HG03432 (cell line): ENCODE results near the gene ULBP3.
"Not testable (repeated sequence)": the region's sequence is repeated elsewhere in the genome, so short reads cannot be mapped to it uniquely, and the experiment has no call there.

Experiments
- ATAC-seq: cut with Tn5 transposase; IDR thresholded peaks from one replicate; pipeline ENCODE4 v1.9.1; 2021; ENCODE audit warnings: mild to moderate bottlenecking, moderate library complexity; ENCODE audit not compliant: unreplicated experiment

ULBP3 gene

DNA sequence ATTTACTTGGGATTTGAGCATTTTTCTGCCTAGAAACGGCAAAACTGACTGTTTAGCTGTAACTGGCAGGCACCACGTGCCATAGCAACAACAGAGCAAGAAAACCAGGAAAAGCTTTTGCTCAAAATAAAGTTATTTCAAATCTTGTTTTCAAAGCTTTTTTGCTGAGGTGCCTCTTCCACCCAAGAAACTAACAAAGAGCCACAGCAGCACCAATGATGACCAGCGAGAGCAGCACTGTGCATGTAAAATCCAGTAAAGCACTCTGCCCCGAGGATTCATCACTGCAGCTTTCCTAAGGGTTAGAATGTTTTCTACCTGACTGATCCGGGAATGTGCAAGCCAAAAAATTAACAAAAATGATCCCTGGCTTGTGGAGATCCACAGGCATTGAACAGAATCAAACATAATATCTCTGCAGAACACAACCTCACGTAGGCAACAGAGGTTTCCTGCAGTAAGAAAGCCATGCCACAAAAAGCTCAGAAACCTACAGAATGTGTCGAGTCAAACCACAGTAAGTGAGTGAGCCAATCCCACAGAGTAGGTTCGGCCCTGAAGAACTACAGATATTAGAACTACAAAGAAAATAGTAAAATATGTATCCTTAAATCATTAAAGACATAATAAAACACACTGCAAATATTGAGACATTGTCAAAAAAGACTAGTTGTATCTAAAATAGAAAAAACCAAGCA lies 7.4 kb upstream of the ULBP3 start:
- ATAC-seq: no peak

DNA sequence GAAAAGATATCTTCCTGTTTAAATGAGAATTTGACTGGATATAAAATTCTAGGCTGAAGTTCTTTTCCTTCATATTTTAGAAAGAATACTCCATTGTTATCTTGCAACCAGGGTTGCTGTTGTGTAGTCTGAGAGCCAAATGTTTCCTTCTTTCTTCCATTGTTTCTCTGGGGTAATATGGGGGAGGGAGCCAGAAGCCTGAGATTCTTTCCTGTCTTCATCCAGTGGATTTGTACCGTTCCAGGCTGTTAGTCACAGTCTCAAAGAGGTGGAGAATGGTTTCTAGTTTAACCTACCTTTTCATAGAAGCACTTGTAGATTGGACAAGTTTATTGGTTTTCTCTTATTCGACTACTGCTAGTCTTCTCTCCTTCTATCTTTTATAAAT lies 6.1 kb upstream of the ULBP3 start:
- no peak for ATAC-seq

DNA sequence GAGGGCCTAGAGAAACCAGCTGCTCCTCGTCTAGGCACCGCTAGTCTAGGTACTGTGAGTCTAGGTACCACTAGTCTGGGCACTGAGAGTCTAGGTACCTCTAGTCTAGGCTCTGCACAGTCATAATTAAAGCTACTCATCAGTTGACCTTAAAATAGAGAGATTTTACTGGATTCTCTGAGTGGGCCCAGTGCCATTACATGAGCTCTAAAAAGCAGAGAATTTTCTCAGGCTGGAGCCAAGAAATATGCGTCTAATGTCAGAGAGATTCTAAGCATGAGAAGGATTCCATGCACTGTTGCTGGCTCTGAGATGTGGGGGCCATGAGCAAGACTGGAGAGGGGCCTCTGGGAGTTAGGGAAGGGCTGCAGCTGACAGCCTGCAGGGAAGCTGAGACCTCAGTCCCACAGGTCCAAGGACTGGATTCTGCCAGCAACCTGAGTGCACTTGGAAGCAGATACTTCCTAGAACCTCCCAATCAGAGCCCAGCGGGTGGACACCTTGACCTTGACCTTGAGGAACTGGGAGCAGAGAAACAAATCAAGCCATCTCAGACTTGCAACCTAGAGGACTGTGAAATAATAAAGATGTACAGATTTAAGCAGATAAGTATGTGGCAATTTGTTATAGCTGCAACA lies 5.6 kb upstream of the ULBP3 start:
- not testable (repeated sequence) for ATAC-seq

DNA sequence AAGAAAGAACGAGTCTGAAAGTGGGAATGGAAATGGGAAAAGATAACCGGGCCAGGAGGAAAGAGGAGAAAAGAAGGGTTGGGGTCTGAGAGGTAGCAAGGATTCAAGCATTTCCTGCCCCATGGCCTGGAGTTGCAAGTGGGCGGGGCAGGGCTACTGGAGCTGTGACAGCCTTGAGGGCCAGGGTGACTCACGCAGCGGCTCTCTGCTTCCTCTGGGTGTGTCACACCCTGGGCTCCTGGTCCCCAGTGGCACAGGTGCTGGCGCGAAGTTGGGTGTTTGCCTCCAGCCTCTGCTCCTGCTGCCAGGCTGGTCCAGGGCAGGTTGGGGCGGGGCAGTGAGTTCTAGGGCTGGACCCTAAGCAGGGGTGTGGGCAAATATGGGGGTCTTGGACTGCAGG lies 3.3 kb upstream of the ULBP3 start:
- no peak for ATAC-seq

DNA sequence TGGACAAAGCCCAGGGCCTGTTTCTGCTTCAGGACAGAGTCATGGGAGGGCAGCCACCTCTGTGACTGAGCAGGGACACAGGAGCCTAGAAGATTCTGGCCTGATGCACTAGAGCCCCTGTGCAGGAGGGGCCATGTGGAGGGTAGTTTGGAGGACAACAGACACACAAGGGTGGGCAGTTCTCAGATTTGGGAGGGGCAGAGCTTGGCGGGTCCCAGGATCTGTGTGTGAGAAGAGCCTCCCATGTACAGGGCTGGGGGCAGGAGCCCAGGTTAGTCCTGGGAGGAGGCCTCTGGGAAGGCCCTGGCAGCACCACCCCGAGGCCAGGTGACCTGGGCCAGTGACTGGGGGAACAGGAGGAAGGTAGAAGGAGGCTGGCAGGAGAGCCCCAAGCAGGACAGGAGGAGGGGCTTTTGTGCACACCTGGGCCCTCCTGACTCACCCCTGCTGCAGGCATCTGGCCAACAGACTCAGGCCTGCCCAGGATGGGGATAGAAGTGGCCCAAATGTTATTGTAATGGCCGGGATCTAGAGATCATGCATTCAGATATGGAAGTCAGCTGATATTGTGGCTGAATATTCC lies 1.4 kb upstream of the ULBP3 start:
- ATAC-seq: no peak

DNA sequence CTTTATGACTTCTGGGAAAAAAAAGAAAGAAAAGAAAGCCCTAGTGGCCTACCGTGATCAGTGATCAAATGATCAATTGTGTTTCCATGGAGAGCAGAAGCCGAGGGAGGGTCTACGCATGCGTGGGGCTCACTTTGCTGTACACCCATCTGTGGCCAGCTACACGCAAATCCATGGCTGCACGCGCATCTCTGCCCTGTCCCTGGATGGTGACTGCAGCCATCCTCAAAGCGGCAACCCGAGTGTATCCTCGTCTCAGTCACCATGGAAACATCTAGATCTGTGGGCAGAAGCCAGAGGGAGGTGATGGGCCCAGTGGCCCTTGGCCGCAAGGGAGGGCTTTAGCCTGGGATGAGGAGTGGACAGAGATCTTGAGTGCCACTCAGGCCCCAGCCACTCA lies 785 bp upstream of the ULBP3 start:
- no peak for ATAC-seq

DNA sequence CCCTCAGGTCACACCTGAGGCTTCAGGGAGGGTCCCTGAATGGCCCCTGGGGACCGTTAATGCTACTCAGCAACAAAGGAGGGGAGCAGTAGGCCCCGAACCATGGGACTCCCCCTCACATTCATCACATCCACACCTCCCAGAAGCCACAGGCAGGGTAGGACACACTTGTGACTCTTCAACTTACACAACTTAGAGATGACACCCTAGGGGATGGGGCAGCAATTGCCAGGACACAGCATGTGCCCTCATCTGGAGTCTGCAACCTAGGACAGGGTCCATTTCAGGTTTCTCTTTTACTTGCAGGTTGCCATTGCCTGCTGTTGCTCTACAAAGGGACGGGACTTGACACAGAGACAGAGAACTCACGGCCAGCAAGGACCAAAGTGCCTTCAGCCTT lies 770 bp downstream of the ULBP3 start:
- no peak for ATAC-seq

DNA sequence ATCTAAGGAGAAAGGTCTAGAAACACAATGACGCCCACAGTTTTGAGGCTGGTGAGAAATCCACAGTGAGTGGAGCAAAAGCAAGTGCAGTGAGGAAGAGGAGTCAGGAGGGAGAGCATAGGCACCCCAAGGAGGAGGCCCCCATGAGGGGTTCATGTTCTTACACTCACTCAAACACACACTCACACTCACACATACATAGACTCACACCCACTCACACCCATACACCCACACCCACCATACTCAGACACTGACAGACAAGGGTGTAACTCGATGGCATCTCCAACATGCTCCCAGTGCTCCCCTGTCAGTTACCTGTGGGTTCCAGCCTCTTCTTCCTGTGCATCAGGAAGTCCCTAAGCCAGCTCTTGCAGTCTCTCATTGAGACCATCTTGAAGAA lies 3.8 kb downstream of the ULBP3 start:
- no peak for ATAC-seq

DNA sequence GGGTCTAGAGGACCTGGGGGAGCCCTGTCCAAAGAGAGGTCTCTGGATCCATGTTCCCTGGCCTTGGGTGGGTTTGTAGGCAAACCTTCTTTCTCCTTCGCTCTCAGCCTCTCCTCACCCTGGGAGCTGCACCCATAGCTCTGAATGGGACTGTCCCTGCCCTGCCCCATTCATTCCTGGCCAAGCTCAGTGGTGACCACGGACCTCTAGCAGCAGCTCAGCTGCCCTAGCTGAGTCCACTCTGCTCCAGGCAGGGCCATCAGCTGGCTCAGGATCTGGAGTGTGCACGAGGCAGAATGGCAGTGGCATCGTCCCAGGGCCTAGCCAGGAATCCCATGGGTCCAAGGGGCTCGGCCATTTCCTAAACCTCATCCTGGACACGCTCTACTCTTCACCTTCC lies 5.3 kb downstream of the ULBP3 start:
- ATAC-seq: no peak

DNA sequence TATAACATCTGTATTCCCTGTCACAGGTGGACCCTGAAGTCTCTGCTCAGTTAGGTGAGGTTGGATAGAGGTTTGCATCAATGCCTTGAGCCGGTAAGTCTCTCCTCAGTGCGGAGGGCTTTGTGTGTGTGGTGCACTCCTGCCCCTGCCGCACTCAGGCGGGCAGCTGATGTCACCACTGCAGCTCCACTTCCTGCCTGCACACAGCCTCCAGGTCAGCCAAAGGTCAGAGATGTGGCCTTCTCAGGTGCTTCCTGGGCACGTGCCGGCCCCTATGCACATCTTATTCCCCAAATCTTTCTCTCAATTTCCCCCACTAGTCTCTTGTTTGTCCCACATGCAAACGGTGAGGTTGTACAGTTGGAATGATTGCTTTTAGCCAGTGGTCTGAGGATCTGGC lies 8.9 kb downstream of the ULBP3 start:
- ATAC-seq: peak; percentile 72

DNA sequence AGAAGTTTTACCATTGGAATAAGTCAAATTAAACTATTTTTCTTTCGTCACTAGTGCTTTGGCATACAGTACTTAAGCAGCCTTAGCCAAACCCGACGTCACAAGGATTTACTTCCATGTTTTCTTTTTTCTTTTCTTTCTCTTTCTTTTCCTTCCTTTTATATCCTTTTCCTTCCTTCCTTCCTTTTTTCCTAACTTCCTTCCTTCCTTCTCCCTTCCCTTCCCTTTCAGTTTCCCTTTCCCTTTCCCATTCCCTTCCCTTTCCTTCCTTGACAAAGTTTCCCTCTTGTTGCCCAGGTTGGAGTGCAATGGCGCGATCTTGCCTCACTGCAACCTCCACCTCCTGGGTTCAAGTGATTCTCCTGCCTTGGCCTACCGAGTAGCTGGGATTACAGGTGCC lies 9.9 kb downstream of the ULBP3 start:
- no peak for ATAC-seq

DNA sequence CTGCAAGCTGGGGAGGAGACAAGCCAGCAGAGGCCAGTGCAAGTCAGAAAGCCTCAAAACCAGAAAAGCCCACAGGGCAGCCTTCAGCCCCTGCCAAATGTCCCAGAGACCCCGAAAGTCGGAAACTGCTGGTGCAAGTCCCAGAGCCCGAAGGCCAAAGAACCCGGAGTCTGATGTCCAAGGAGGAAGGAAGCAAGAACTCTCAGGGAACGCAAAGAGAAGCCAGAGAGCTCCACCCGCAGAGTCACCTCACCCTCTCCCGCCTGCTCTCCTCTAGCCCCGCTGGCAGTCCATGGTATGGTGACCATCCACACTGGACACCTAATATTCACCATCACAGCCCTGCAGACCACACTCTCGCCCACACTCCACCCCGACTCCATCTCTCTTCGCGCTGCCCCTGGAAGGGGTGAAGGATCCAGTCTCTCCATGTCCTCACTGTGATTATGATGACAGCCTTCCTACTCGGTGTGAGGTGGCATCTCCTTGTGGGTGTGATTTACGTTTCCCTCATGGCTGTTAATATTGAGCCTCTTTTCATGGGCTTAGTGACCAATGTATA lies 10.6 kb downstream of the ULBP3 start:
- ATAC-seq: no peak

DNA sequence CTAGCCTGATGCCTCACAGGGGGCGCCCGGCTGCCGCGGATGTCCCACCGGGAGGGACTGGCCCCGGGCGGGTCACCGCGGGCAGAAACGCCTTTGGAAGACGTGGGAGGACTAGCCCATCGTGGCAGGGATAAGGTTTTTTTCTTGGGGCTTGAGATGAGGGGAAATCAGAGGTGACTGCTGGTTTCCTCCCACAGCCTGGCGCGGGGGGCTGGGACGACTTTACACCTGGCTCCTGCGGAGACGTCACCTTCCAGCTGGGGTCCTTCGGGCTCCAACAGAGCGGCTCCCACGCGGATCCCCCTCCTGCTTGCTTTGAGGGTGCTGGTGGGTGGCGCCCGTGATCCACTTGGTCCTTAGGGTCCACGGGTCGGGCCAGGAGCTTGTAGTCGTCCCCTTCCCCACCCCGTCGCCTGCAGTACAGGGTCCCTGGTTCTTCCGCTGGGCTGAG lies 11.4 kb downstream of the ULBP3 start:
- ATAC-seq: no peak

DNA sequence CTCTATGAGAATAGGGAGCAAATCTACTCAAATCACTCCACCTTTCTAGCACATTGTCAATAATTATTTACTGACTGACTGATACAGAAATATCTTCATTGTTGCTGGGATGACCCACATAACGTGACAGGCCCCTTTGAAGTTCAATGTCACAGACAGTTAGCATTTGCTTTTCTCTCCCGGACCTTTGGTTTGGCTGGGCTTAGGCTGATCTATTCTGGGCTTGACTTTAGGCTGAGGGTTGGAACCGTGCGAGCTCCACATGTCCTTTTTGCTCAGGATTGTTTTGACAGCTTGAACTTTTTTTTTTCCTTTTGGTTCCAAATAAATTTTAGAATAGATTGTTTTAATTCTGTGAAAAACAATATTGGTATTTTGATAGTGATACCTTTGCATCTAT lies 12.0 kb downstream of the ULBP3 start:
- ATAC-seq: no peak

DNA sequence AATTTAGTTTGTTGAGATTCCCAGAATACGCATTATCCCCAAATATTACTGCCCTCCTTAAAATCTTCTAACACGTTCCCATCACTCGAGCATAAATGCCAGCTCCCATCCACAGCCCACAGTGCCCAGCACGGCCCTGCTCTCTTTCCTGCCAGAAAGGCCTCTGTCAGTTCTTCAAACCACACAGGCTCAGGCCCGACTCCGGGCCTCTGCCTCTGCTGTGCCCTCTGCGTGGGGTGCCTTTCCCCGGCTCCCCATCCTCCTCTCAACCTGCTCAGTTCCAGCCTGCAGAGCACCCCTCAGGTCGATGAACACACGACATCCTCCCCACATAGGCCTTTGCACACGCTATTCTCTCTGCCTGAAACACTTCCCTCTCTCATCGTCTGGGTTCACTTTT lies 12.8 kb downstream of the ULBP3 start:
- ATAC-seq: no peak

DNA sequence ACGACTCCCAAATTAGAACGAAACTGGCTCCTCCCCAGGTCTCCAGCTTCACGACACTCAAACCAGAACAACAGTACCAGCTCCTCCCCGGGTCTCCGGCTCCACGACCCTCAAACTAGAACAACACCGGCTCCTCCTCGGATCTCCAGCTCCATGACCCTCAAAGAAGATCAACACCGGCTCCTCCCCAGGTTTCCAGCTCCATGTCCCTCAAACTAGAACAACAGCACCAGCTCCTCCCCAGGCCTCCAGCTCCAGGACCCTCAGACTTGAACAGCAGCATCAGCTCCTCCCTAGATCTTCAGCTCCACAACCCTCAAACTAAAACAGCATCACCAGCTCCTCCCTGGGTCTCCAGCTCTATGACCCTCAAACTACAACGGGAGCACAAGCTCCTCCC lies 13.8 kb downstream of the ULBP3 start:
- ATAC-seq: no peak

DNA sequence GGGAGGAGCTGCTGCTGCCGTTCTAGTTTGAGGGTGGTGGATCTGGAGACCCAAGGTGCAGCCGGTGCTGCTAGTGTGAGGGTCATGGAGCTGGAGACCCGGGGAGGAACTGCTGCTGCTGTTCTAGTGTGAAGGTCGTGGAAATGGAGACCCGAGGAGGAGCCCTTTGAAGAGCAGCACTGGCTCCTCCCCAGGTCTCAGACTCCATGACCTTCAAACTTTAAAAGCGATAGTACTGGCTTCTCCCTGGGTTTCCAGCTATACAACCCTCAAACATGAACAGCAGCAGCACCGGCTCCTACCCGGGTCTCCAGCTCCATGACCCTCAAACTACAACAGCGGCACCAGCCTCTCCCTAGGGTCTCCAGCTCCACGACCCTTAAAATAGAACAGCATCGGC lies 15.5 kb downstream of the ULBP3 start:
- ATAC-seq: no peak

DNA sequence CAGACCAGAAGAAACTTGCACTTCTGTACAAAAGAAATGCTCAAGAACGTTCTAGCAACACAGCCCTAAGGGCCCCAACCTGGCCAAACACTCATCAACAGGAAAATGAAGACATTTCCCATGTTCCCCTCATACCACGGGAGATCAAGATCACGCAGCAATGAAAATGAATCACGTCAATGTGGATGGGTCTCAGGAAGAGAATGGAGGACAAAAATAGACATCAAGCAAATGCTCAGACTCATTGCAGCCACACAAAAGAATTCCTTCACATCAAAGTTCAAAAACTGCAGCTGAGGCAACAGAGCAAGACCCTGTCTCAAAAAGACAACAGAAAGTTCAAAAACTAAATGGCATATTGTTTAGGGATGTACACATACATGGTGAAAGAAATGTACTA lies 18.1 kb downstream of the ULBP3 start:
- no peak for ATAC-seq

DNA sequence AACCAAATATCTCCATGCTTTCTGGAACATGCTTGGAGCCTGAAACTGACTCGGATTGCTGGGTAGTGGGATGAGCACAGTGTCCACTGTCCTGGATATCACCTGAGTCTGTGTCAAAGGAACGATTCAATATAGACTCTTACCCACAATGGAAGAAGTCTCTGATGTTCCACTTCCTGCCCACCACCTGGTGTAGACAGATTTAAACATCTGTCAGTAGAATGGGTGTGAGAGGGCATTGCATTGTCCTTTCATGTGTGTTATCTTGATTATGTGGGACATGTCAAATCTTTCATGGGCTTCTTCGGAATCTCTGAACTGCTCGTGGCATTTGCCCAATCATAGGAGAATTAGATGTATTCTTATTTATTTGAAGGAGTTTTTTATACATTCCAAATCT lies 20.8 kb downstream of the ULBP3 start:
- no peak for ATAC-seq

DNA sequence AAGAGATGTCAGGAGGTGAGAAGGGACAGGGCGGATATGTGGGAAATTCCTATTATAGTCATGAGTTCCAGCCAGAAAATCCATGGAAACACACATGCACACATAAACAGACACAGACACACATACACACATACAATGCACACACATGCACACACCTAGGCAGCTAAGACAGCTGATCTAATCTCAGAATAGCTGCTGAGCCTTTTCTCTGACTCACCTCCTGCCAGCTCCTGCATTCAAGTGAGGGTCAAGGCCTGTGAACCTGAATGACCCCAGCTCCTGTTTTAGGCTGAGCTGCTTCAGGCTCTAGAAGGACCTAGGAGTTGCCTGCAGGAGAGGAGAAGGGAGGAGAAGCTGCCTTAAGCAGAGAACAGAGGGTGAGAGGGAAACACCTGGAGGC lies 22.0 kb downstream of the ULBP3 start:
- no peak for ATAC-seq

DNA sequence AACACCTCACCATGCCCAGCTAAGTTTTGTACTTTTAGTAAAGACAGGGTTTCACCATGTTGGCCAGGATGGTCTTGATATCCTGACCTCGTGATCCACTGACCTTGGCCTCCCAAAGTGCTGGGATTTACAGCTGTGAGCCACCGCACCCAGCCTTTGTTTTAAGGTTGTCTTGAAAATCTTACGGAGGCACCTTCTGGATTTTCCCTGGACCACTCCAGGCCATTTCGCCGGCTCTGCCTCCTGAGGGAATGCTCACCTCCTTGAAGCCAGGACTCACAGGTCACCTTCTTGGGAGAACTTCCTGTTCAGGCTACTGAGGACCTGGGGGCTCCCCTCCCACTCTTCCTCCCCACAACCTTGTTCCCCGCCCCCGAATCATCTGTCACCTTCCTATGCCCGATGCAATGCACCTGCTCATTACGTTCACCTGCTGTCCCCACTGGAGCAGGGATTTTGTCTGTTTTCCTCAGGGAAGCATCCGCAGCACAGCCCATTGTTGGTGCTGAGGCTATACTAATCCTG lies 24.2 kb downstream of the ULBP3 start:
- no peak for ATAC-seq
